ENCODE measurements around the gene COL4A5.
"Not testable (repeated sequence)": the region's sequence is repeated elsewhere in the genome, so short reads cannot be mapped to it uniquely, and the experiment has no call there.

COL4A5 gene

GRCh38 chrX:108439426-108439942 is at the start of gene COL4A5:
Gene COL4A5 (plus strand): TSS chrX:108439838. CDS start chrX:108440126, 288 bp downstream.
- peak; percentile 43 for DNase-seq (ENCODE audit: low read depth, low spot score)

- DNase-seq (ENCODE audit: low read depth, low spot score): not testable (repeated sequence)
Measured at GRCh38 chrX:108390976-108391717, 48.5 kb upstream of the COL4A5 start.

GRCh38 chrX:108396188-108396891 is 43.3 kb upstream of the COL4A5 start:
- DNase-seq (ENCODE audit: low read depth, low spot score): no peak

- DNase-seq (ENCODE audit: low read depth, low spot score): no peak
Measured at GRCh38 chrX:108396986-108397385, 42.7 kb upstream of the COL4A5 start.

- no peak for DNase-seq (ENCODE audit: low read depth, low spot score)
Measured at GRCh38 chrX:108397627-108398391, 41.8 kb upstream of the COL4A5 start.

GRCh38 chrX:108399418-108400165 is 40.0 kb upstream of the COL4A5 start:
- peak; percentile 23 for DNase-seq (ENCODE audit: low read depth, low spot score)

- no peak for DNase-seq (ENCODE audit: low read depth, low spot score)
Measured at GRCh38 chrX:108412783-108413182, 26.9 kb upstream of the COL4A5 start.

GRCh38 chrX:108415146-108415545 is 24.5 kb upstream of the COL4A5 start:
- no peak for DNase-seq (ENCODE audit: low read depth, low spot score)

- DNase-seq (ENCODE audit: low read depth, low spot score): no peak
Measured at GRCh38 chrX:108415891-108416290, 23.7 kb upstream of the COL4A5 start.

GRCh38 chrX:108417257-108417656 is 22.4 kb upstream of the COL4A5 start:
- no peak for DNase-seq (ENCODE audit: low read depth, low spot score)

GRCh38 chrX:108419401-108419800 is 20.2 kb upstream of the COL4A5 start:
- no peak for DNase-seq (ENCODE audit: low read depth, low spot score)

GRCh38 chrX:108420481-108420880 is 19.2 kb upstream of the COL4A5 start:
- no peak for DNase-seq (ENCODE audit: low read depth, low spot score)

GRCh38 chrX:108426262-108426661 is 13.4 kb upstream of the COL4A5 start:
- DNase-seq (ENCODE audit: low read depth, low spot score): no peak

- no peak for DNase-seq (ENCODE audit: low read depth, low spot score)
Measured at GRCh38 chrX:108435261-108435660, 4.4 kb upstream of the COL4A5 start.

GRCh38 chrX:108437349-108438109 is 2.1 kb upstream of the COL4A5 start:
- no peak for DNase-seq (ENCODE audit: low read depth, low spot score)

GRCh38 chrX:108438110-108438623 is 1.5 kb upstream of the COL4A5 start, which contains the start of gene COL4A6:
Gene COL4A6 (minus strand): TSS chrX:108438422. CDS start chrX:108438196, 226 bp downstream.
- DNase-seq (ENCODE audit: low read depth, low spot score): no peak

GRCh38 chrX:108439961-108440696 is 491 bp downstream of the COL4A5 start:
- no peak for DNase-seq (ENCODE audit: low read depth, low spot score)

- no peak for DNase-seq (ENCODE audit: low read depth, low spot score)
Measured at GRCh38 chrX:108442901-108443464, 3.3 kb downstream of the COL4A5 start.

- no peak for DNase-seq (ENCODE audit: low read depth, low spot score)
Measured at GRCh38 chrX:108447303-108447702, 7.7 kb downstream of the COL4A5 start.
